ENCODE measurements around the gene ANTXR1.
A peak's percentile ranks its signal among the peaks of the same experiment; 100 is the strongest.

ANTXR1 gene

GRCh38 chr2:69138793-69139459, 125.9 kb downstream of the ANTXR1 start:
- DNase-seq = no peak

- DNase-seq = no peak
Observed at GRCh38 chr2:69139778-69140670, 127.0 kb downstream of the ANTXR1 start.

GRCh38 chr2:69141061-69141460, 128.1 kb downstream of the ANTXR1 start:
- no peak for DNase-seq

GRCh38 chr2:69143748-69144360, 130.9 kb downstream of the ANTXR1 start:
- no peak for DNase-seq

- DNase-seq = no peak
Observed at GRCh38 chr2:69145204-69145603, 132.2 kb downstream of the ANTXR1 start.

- DNase-seq = no peak
Observed at GRCh38 chr2:69147841-69148533, 135.0 kb downstream of the ANTXR1 start.

GRCh38 chr2:69149631-69150215, 136.7 kb downstream of the ANTXR1 start:
- no peak for DNase-seq

- DNase-seq = no peak
Observed at GRCh38 chr2:69151931-69152330, 139.0 kb downstream of the ANTXR1 start.

GRCh38 chr2:69152847-69153583, 140.0 kb downstream of the ANTXR1 start:
- no peak for DNase-seq

GRCh38 chr2:69154106-69154505, 141.1 kb downstream of the ANTXR1 start:
- DNase-seq = no peak

GRCh38 chr2:69156624-69157023, 143.6 kb downstream of the ANTXR1 start:
- DNase-seq = no peak

- no peak for DNase-seq
Observed at GRCh38 chr2:69157441-69157840, 144.5 kb downstream of the ANTXR1 start.

- peak; percentile 91 for DNase-seq
Observed at GRCh38 chr2:69159986-69160385, 147.0 kb downstream of the ANTXR1 start.

- no peak for DNase-seq
Observed at GRCh38 chr2:69162057-69162456, 149.1 kb downstream of the ANTXR1 start.

- DNase-seq = no peak
Observed at GRCh38 chr2:69163109-69163508, 150.1 kb downstream of the ANTXR1 start.

- DNase-seq = no peak
Observed at GRCh38 chr2:69163556-69163955, 150.6 kb downstream of the ANTXR1 start.

- DNase-seq = peak; percentile 30
Observed at GRCh38 chr2:69164061-69164778, 151.2 kb downstream of the ANTXR1 start.

- no peak for DNase-seq
Observed at GRCh38 chr2:69165091-69165880, 152.3 kb downstream of the ANTXR1 start.

GRCh38 chr2:69166465-69166811, 153.5 kb downstream of the ANTXR1 start:
- no peak for DNase-seq

GRCh38 chr2:69166812-69167468, 154.0 kb downstream of the ANTXR1 start:
- DNase-seq = no peak

Data from NCI-H2171 treated with DMSO at 0.1 percent for 48 hours (cell line).